ENCODE results near the gene RAPGEF5.
A peak's percentile ranks its signal among the peaks of the same experiment; 100 is the strongest.

RAPGEF5 gene

GRCh38 chr7:22377703-22378102 lies 20.7 kb upstream of the RAPGEF5 start:
- DNase-seq (ENCODE audit: low spot score), result no peak

GRCh38 chr7:22375359-22376048 lies 18.6 kb upstream of the RAPGEF5 start:
- no peak for DNase-seq (ENCODE audit: low spot score)

GRCh38 chr7:22373911-22374310 lies 17.0 kb upstream of the RAPGEF5 start:
- no peak for DNase-seq (ENCODE audit: low spot score)

- DNase-seq (ENCODE audit: low spot score), result no peak
Observed at GRCh38 chr7:22373388-22373787, 16.4 kb upstream of the RAPGEF5 start.

- DNase-seq (ENCODE audit: low spot score), result no peak
Observed at GRCh38 chr7:22372863-22373262, 15.9 kb upstream of the RAPGEF5 start.

- no peak for DNase-seq (ENCODE audit: low spot score)
Observed at GRCh38 chr7:22371878-22372277, 14.9 kb upstream of the RAPGEF5 start.

- no peak for DNase-seq (ENCODE audit: low spot score)
Observed at GRCh38 chr7:22364900-22365299, 7.9 kb upstream of the RAPGEF5 start.

DNA sequence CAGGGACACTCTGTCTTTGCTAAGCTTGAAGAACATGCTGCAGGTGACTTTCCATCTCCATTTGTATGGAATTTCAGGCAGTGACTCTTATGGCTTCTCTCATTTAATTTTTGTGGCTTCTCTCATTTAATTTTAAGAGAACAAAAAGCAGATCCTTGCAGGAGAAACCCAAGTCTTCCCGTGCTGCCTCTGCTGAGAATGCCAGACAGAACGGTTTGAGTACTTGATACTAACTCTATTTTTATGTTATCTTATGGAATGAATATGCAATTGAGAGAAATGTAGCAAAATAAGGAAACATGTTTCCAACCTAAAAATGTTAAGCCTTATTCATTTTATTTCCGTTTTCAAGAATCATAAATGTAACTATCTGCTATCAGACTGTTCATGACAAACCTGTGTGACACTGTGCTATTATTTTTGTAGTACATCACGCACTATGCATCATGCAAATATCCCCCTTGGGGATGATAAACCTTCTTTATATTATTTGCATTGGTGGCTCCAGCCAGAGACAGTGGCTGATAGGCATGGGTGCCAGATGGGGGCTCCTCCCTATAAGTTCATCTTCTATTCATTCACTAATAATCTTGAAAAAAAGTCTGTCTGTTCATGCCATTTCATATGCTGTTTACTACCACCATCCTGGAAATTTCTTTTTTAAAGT lies 6.9 kb upstream of the RAPGEF5 start:
- DNase-seq (ENCODE audit: low spot score), result no peak

DNA sequence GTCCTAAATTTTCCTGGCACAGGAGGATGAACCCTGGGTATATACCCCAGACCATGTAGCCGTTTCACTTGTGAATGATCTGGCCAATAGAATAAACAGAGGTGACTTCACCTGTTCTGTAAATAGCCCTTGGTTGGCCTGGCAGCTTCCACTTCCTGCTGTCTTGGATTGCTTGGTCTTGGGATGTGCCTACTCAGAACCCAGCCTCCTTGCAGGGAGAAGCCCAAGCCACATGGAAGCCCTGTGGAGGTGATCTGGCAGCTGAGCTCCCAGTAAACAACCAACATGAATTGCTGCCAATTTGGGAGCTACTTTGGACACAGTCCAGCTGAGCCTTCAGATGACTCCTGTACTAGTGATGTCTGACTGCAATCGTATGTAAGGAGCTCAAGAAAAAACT lies 4.8 kb upstream of the RAPGEF5 start:
- DNase-seq (ENCODE audit: low spot score), result no peak

DNA sequence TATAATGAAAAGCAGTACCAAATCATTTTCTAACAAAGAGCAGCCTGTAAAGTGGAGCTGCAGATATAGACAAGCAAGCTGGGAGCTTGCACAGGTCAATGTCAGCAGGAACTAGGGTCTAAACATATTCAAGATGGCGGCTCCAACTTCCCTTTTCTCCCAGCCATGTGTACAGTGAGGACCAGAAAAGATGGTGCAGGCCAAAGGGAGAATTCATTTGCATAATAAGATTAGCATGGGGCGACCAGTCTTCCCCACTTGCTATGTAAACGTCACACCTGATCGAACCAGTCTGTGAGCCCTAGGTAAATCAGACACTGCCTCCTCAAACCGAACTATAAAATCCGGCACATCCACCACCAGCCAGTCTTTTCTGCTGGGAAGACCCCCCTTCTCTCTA lies 4.4 kb upstream of the RAPGEF5 start:
- DNase-seq (ENCODE audit: low spot score), result no peak

DNA sequence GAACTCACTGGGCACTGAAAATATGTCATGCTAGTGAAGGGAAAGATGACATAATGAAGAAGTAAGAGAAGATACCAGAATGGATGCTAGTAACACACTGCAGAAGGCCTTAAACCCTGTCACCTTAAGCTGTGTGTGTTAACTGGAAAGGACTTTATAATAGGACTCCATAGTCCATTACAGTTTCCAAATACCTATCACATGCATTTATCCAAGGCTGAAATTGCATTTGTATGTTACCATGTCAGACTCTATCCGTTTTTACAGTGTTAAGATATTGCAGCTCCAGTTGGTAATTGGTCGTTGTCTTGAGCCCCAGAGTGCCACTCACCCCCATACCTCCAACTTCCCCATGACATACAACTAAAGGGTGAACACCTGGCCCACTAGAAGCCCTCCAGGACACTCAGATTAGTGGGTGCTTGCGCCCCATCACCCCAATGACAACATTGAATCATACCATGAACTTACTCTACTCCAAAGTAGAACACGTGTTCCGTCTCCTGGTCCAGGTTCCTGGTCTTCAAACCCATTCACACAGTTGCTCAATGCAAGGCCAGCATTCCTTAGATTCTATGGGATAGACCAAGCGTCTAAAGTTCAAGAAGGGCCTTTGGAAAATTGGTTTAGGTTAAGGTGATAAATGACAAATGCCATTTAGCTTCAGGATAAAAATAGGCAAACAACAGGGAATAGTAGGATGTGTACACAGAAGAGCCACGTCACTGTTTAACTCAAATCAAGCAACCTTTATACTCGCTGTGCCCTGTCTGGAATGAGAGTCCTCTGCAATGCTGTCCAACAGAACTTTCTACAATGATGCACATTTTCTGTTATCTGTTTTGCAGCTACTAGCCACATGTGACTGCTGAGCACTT lies 2.1 kb upstream of the RAPGEF5 start:
- peak; percentile 49 for DNase-seq (ENCODE audit: low spot score)

DNA sequence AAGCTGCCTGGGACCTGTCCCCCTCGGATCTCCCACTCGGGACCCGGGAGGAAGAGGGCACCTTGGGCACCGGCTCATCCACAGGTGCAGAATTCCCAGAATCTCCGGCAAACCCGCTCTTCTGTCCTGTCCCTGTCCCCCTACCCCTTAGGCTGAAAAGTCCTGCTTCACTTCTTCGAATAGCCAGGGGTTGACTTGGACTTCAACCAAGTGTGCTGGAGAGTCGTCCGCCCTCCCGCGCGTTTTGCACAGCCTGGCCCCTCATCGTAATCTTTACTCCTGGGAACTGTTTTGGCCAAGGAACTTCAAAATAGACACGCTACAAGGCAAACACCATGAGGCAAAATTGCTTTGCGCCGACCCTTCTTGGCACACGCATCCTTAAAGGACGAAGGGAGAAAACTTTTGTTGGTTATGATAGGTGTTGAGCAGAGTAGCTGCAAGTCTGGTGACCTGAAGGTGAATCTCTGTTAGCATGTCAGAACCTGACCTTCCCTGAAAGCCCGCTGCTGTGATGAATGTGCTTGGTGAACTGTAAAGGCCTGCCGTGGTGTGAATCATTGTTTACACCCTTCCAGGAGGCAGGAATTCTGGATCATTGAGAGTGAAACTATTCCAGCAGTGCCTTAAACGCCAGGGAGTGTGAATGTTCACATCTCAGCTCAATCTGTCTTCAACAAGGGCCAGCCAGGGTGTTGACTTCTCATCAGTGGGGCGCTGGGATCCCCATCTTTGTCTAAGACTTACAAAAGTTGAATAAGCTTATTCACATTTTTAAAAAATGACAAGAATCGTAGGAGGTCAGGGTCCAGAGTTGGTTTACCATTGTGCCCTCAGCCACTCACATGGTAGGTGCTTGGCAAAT lies 589 bp upstream of the RAPGEF5 start:
- peak; percentile 73 for DNase-seq (ENCODE audit: low spot score)

GRCh38 chr7:22356010-22356691 lies 803 bp downstream of the RAPGEF5 start:
- DNase-seq (ENCODE audit: low spot score), result no peak

GRCh38 chr7:22355620-22356009 lies 1.3 kb downstream of the RAPGEF5 start:
- DNase-seq (ENCODE audit: low spot score), result no peak

- no peak for DNase-seq (ENCODE audit: low spot score)
Observed at GRCh38 chr7:22354462-22354861, 2.5 kb downstream of the RAPGEF5 start.

- no peak for DNase-seq (ENCODE audit: low spot score)
Observed at GRCh38 chr7:22352887-22353286, 4.1 kb downstream of the RAPGEF5 start.

GRCh38 chr7:22351878-22352277 lies 5.1 kb downstream of the RAPGEF5 start:
- DNase-seq (ENCODE audit: low spot score), result no peak

DNA sequence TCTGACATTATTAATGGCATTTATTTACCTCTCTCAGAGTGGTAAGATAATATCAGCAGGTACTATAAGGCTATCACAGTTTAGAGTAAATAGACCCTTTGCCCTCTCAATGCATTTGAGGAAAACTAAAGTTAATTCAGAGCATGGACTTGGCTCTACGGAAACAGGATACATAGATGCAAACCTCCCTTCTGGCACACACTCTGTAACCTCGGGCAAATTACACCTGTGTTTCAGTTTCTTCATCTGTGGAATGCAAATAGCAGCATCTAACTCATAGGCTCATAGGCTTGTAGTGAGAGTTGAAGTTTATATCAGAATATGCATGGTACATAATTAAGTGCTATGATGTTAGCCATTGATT lies 5.6 kb downstream of the RAPGEF5 start:
- peak; percentile 38 for DNase-seq (ENCODE audit: low spot score)

DNA sequence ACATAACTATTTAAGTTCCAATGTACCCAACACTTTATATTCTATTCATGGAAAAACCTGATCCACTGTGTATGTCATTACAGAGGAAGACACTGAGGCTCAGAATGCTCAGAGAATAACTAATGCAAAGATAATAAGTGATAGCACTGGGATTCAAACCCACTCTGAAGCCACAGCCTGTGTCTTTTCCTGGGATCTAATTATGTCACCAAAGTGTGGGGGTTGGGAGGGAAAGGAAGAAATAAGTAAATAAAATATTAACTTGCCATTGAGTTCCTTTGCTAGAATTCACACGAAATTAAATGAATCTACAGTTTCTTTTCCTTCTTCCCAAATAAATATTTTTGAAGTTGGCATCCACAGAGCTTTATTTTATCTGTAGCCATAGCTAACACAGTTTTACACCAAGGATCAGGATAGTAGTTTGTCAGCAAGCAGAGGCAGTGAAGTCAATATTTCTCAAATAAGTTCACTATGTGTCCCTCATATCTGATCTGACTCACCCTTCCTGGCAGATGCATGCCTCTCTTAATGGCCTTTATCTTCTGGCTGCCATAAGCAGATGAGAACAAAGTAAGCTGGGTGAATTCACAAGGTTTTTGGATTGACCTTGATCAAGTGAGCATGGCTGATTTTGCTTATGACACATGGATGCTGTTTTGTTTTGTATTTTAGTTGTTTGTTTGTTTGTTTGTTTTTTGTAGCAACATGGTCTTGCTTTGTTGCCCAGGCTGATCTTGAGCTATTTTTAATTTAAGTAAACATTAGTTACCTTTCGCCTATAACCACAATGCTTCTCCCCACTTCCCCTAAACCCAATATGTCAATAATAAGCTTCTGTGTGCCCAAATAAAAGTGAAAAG lies 6.3 kb downstream of the RAPGEF5 start:
- DNase-seq (ENCODE audit: low spot score), result peak; percentile 55

DNA sequence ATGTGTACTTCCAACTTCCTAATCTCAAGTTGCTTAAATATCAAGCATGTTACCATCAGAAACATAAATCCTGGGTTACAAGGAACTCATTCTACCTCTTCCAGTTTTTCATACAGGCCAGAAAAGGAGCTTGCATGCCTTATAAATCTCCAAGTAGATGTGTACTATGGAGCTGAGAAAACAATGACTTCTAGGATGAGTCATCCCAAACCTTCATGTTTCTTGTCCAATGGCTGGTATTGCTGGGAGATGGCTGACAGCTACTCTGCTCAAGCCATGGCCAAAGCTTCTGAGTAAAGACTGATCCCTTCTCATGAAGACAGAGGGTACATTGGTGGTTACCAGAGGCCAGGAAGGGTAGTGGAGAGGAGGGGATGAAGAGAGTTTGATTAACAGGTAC lies 8.6 kb downstream of the RAPGEF5 start:
- no peak for DNase-seq (ENCODE audit: low spot score)
